Tibial nerve (tissue), 4 donors: Measurements from ENCODE around the gene FHL1.

Experiments used
- CTCF ChIP-seq, 5 experiments: fragments of 200-600 bp in 3 of 5; fragments of 450-650 bp in 2 of 5; sonication (generic) in 3 of 5; IDR thresholded peaks; one replicate each; pipeline ENCODE4 v1.5.1; 2016 to 2019; ENCODE audit warnings: antibody characterized with exemption in 5 of 5, mild to moderate bottlenecking in 3 of 5, moderate library complexity in 2 of 5
- EP300 ChIP-seq, 2 donors: sonication (generic); formaldehyde crosslinking; IDR thresholded peaks; one replicate each; pipeline ENCODE4 v1.6.1; 2017; ENCODE audit warnings: antibody characterized with exemption in 2 of 2, mild to moderate bottlenecking in 1 of 2
- POLR2A ChIP-seq, 2 donors: fragments of 450-650 bp; IDR thresholded peaks; one replicate each; pipeline ENCODE4 v1.6.1; 2017; ENCODE audit warnings: antibody characterized with exemption in 2 of 2, mild to moderate bottlenecking in 2 of 2, moderate library complexity in 2 of 2

- no peak for TF ChIP-seq CTCF (IDR thresholded peaks at IDR 0.05)
- TF ChIP-seq EP300 (IDR thresholded peaks at IDR 0.05), result no peak
- TF ChIP-seq POLR2A (IDR thresholded peaks at IDR 0.05), result no peak
Measured at GRCh38 chrX:136157187-136157586, 9.9 kb downstream of the FHL1 start.
